ENCODE results near the gene IL15. TPM values are rescaled to one million over a fixed set of nuclear protein-coding genes. Genes with fewer than 3 reads are reported as not detected.

The IL15 gene
- total and polyA plus RNA-seq, 2 of the 8 experiments (the other 6 are each of a cell fraction or from before 2014, with no cell fraction given): 0.30 to 0.61 TPM

GRCh38 chr4:141757287-141757686 lies 120.9 kb downstream of the IL15 start:
- no peak for DNase-seq (ENCODE audit: low read depth in 1 of 2, low spot score in 2 of 2)
- Histone ChIP-seq H3K14ac (ENCODE audit: insufficient read length) (no peak overlapping the region), H3K4me3 (ENCODE audit: extremely low read depth in 1 of 4, insufficient read depth in 2 of 4, low read depth in 3 of 4, low read length in 4 of 4) (no peak overlapping the region), H3K4ac (replicated peaks; ENCODE audit: insufficient read length, low read depth, low read length) (no peak overlapping the region), H3K36me3 (ENCODE audit: control insufficient read depth in 2 of 4, insufficient read depth in 4 of 4, low read length in 3 of 4) (no peaks in the 10 kb centered on the region), H2BK12ac (ENCODE audit: low read depth, low read length) (no peak overlapping the region), H3K27me3 (replicated peaks in 1 of 4; ENCODE audit: control insufficient read depth in 3 of 4, extremely low read depth in 1 of 4, insufficient read depth in 3 of 4, low read length in 3 of 4) (no peaks in the 10 kb centered on the region), H2AK5ac (ENCODE audit: low read depth, low read length) (no peak overlapping the region), H3K4me1 (replicated peaks in 1 of 4; ENCODE audit: control insufficient read depth in 3 of 4, insufficient read depth in 4 of 4, low read length in 3 of 4) (peaks cover 0 to 6% (median 0%) of the 10 kb centered on the region in 4 experiments; a peak in 1 of 7 replicates), H2AFZ (ENCODE audit: low read length) (0 out of 2 replicates have a peak overlapping the region, but pooled peaks have one; percentile 45), H4K20me1 (replicated peaks in 1 of 2; ENCODE audit: control insufficient read depth in 1 of 2, insufficient read depth in 2 of 2, low read length in 2 of 2) (no peaks in the 10 kb centered on the region), H3K23ac (ENCODE audit: insufficient read length) (no peak overlapping the region), H3K9me3 (ENCODE audit: insufficient read depth in 2 of 2, low read depth in 1 of 2, low read length in 1 of 2) (no peaks in the 10 kb centered on the region), H4K91ac (replicated peaks; ENCODE audit: insufficient read length, low read length) (no peak overlapping the region), H2BK5ac (ENCODE audit: low read depth, low read length) (no peak overlapping the region), H3K79me1 (ENCODE audit: low read depth, low read length) (no peaks in the 10 kb centered on the region), H2BK15ac (ENCODE audit: low read length) (no peak overlapping the region), H3K79me2 (ENCODE audit: control insufficient read depth in 1 of 2, insufficient read depth in 2 of 2, low read length in 2 of 2) (no peaks in the 10 kb centered on the region), H2BK20ac (ENCODE audit: low read length) (no peak overlapping the region), H2BK120ac (replicated peaks; ENCODE audit: low read depth, low read length) (no peak overlapping the region), H3K56ac (replicated peaks; ENCODE audit: insufficient read length, low read depth, low read length) (no peak overlapping the region), H3K4me2 (ENCODE audit: insufficient read depth in 1 of 2, low read depth in 2 of 2, low read length in 2 of 2) (no peak overlapping the region), H4K5ac (ENCODE audit: insufficient read length, low read depth, low read length) (no peak overlapping the region), H3K18ac (ENCODE audit: extremely low read depth, low read length) (no peak overlapping the region), H3K27ac (ENCODE audit: low read depth, low read length) (no peak overlapping the region), H3K23me2 (ENCODE audit: low read depth, low read length) (peaks cover 2% of the 10 kb centered on the region; the same call in 1 of the 2 replicates), H4K8ac (ENCODE audit: extremely low read depth, insufficient read depth, low read length) (no peak overlapping the region), H3K9ac (replicated peaks in 1 of 4; ENCODE audit: extremely low read depth in 1 of 4, low read depth in 3 of 4, low read length in 3 of 4) (no peak overlapping the region)
- CTCF ChIA-PET (ENCODE audit: partially characterized antibody): interaction anchor here (0.8 kb wide), 1 partner anchor 365 kb away, joined by 3 read pairs; no protein-coding TSS in a partner anchor
- POLR2A ChIA-PET (ENCODE audit: partially characterized antibody): interaction anchor here (1.9 kb wide), 1 partner anchor 12 kb away, joined by 3 read pairs; no protein-coding TSS in a partner anchor
- 95% methylated on average over 2 of the region's 2 CpGs; no CpG with 5 or more reads in 1 of the 2 experiments for WGBS, 2 experiments (ENCODE audit: extremely low coverage in 1 of 2, insufficient coverage in 1 of 2, insufficient read length in 1 of 2, insufficient replicate concordance in 2 of 2, low coverage in 1 of 2, low lambda C conversion rate in 2 of 2, missing lambda C conversion rate in 1 of 2)
- no peak for FAIRE-seq
- TF ChIP-seq SP1 (IDR thresholded peaks at IDR 0.05; ENCODE audit: low read depth, low read length): no peak
- TF ChIP-seq POLR2AphosphoS5 (IDR thresholded peaks at IDR 0.05; ENCODE audit: low read depth, low read length): no peak
- no peak for TF ChIP-seq KDM5A (IDR thresholded peaks at IDR 0.05; ENCODE audit: low read length)
- TF ChIP-seq TAF1 (IDR thresholded peaks at IDR 0.05; ENCODE audit: low read depth, low read length): no peak
- TF ChIP-seq CREB1 (IDR thresholded peaks at IDR 0.05): no peak

Data from H1 (cell line).